K562 (cell line): ENCODE measurements around the gene ATP5PD. TPM values are rescaled to one million over a fixed set of nuclear protein-coding genes. Genes with fewer than 3 reads are reported as not detected.
A peak's percentile ranks its signal among the peaks of the same experiment; 100 is the strongest.

ENCODE experiments used
- ARID1B ChIP-seq: fragments of 450-650 bp; IDR thresholded peaks from 2 replicates; pipeline ENCODE4 v1.6.1; 2016; ENCODE audit warnings: antibody characterized with exemption, mild to moderate bottlenecking, inconsistent platforms
- EP400 ChIP-seq: fragments of 450-650 bp; IDR thresholded peaks from 2 replicates; pipeline ENCODE4 v1.6.1; 2017; ENCODE audit warnings: antibody characterized with exemption, mild to moderate bottlenecking, moderate library complexity
- JUND ChIP-seq, 2 experiments: IDR thresholded peaks; 2 replicates in 1 of 2; 3 replicates in 1 of 2; pipeline ENCODE4 v1.6.1; 2011; ENCODE audit warnings: borderline replicate concordance in 2 of 2, low read depth in 2 of 2, low read length in 2 of 2, improper control_type of control experiment in 1 of 2, missing biosample characterization in 1 of 2, missing genetic modification characterization in 1 of 2, missing genetic modification reagents in 1 of 2
- NR2C2 ChIP-seq, 2 experiments: fragments of 200-800 bp in 1 of 2; sonication (Bioruptor generic) in 1 of 2; sonication (generic) in 1 of 2; formaldehyde crosslinking in 1 of 2; IDR thresholded peaks; 2 replicates each; pipeline versions ENCODE4 v1.6.1 to v1.8.0; 2016 to 2022; ENCODE audit warnings: mild to moderate bottlenecking in 1 of 2, missing compliant biosample characterization in 1 of 2, missing genetic modification characterization in 1 of 2, missing genetic modification reagents in 1 of 2
- U2AF1 ChIP-seq: fragments of 200-400 bp; formaldehyde crosslinking; optimal IDR thresholded peaks from 2 replicates; pipeline ENCODE3; 2017; ENCODE audit warnings: mild to moderate bottlenecking, low read depth, low read length, moderate library complexity
- ZNF696 ChIP-seq: fragments of 250-450 bp; sonication (Bioruptor Pico); conservative IDR thresholded peaks from 2 replicates; pipeline ENCODE4 v1.4.0; 2020; ENCODE audit warnings: mild to moderate bottlenecking, moderate library complexity
- polyA plus RNA-seq, 8 experiments: library from polyadenylated mRNA; depleted of rRNA in 4 of 8; stranded (reverse) in 5 of 8; unstranded in 3 of 8; fragments of >200 nt; fragmentation: Nextera tagmentation in 2 of 8; fragmentation: Illumina TruSeq in 1 of 8; extraction: Ambion mirVana in 2 of 8; extraction: Trizol in 1 of 8; gene quantifications; 2 replicates each; pipeline versions ENCODE4 v1.2.1 to v1.2.3, GENCODE V29; 2011 to 2014; ENCODE audit warnings: inconsistent platforms in 1 of 8, missing spikeins in 1 of 8
- total RNA-seq, 7 experiments: library from RNA; depleted of rRNA in 6 of 7; stranded (reverse); fragments of >200 nt in 6 of 7; fragmentation: Illumina TruSeq in 2 of 7; extraction: Trizol in 2 of 7; gene quantifications; 2 replicates each; pipeline versions ENCODE4 v1.2.1 to v1.2.3, GENCODE V29; 2011 to 2021; ENCODE audit warnings: low replicate concordance in 1 of 7
- TF ChIP-seq, protein P1 (sequence below), 2 experiments: fragments of 450-650 bp in 1 of 2; sonication (generic) in 1 of 2; formaldehyde crosslinking in 1 of 2; IDR thresholded peaks in 1 of 2; conservative IDR thresholded peaks in 1 of 2; 2 replicates each; pipeline versions ENCODE4 v1.6.1 to v1.8.1; 2016 to 2023; ENCODE audit warnings: mild to moderate bottlenecking in 2 of 2, moderate library complexity in 2 of 2, inconsistent platforms in 1 of 2, missing genetic modification reagents in 1 of 2
- TF ChIP-seq, protein P2 (sequence below): fragments of 450-650 bp; IDR thresholded peaks from 2 replicates; pipeline ENCODE4 v1.6.1; 2017; ENCODE audit warnings: antibody characterized with exemption, mild to moderate bottlenecking
- TF ChIP-seq, protein P3 (sequence below): IDR thresholded peaks from 2 replicates; pipeline ENCODE4 v1.6.1; 2016; ENCODE audit warnings: missing genetic modification characterization, missing compliant biosample characterization
- TF ChIP-seq, protein P4 (sequence below): fragments of 250-450 bp; sonication (Bioruptor Pico); IDR thresholded peaks from 2 replicates; pipeline ENCODE4 v1.5.0; 2021
- TF ChIP-seq, protein P5 (sequence below): fragments of 450-650 bp; IDR thresholded peaks from 2 replicates; pipeline ENCODE4 v1.6.1; 2018; ENCODE audit not compliant: partially characterized antibody

Gene ATP5PD
- total and polyA plus RNA-seq, 9 of the 15 experiments (the other 6 are each of a cell fraction or from before 2014, with no cell fraction given) = 271 to 828 (median 432) TPM

DNA sequence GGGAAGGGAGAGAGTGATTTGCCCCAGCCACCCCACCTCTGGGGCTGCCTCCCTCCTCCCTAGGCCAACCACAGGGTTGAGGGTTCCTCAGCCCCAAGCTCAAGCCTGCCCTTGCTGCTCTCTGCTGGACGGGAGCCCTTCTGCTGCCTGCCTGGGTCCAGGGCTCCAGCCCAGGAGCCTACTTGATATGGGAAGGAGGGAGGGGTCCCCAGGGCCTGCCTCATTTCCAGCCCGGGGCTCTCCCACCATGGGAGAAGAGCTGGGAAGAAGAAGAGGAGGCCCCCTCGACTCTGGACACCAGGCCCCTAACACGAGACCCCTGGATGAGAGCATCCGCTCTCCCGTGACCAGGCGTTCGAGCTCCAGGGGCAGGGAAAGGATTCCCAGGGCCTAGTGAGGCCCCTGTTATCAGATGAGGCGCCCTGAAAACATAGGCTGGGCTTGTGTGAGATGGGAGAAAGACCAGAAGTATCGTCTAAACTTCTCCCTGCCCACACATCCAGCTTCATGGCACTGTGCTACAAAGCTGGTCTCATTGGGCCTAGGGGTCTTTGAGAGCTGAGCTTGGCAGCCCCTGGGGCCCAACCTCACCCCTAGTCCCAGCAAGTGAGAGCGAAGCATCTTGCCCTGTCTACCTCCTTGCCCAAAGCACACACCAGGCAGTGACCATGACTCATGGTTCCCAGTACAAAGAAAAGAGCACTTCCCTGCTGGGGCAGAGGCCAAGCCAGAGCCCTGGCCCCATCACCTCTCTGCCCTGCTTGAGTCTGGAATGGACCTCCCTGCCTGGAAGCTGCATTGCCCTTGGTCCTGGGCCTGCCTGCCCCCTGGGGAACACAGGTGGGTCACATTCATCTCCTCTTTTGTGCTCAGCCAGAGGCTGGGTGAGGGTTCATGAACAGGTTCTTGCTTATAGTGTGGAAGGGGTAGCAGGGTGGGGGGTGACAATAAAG, 42.0 kb upstream of the ATP5PD start (continued):
- TF ChIP-seq, protein P1, sequence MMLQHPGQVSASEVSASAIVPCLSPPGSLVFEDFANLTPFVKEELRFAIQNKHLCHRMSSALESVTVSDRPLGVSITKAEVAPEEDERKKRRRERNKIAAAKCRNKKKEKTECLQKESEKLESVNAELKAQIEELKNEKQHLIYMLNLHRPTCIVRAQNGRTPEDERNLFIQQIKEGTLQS (IDR thresholded peaks at IDR 0.05) = peak; percentile 75
- TF ChIP-seq, protein P1 (CRISPR knock-in tag; conservative IDR thresholded peaks at IDR 0.05) = no peak
- TF ChIP-seq, protein P2, sequence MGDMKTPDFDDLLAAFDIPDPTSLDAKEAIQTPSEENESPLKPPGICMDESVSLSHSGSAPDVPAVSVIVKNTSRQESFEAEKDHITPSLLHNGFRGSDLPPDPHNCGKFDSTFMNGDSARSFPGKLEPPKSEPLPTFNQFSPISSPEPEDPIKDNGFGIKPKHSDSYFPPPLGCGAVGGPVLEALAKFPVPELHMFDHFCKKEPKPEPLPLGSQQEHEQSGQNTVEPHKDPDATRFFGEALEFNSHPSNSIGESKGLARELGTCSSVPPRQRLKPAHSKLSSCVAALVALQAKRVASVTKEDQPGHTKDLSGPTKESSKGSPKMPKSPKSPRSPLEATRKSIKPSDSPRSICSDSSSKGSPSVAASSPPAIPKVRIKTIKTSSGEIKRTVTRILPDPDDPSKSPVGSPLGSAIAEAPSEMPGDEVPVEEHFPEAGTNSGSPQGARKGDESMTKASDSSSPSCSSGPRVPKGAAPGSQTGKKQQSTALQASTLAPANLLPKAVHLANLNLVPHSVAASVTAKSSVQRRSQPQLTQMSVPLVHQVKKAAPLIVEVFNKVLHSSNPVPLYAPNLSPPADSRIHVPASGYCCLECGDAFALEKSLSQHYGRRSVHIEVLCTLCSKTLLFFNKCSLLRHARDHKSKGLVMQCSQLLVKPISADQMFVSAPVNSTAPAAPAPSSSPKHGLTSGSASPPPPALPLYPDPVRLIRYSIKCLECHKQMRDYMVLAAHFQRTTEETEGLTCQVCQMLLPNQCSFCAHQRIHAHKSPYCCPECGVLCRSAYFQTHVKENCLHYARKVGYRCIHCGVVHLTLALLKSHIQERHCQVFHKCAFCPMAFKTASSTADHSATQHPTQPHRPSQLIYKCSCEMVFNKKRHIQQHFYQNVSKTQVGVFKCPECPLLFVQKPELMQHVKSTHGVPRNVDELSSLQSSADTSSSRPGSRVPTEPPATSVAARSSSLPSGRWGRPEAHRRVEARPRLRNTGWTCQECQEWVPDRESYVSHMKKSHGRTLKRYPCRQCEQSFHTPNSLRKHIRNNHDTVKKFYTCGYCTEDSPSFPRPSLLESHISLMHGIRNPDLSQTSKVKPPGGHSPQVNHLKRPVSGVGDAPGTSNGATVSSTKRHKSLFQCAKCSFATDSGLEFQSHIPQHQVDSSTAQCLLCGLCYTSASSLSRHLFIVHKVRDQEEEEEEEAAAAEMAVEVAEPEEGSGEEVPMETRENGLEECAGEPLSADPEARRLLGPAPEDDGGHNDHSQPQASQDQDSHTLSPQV = peak; percentile 53
- TF ChIP-seq EP400 (no peak), ZNF696 (CRISPR knock-in tag) (no peak), JUND (IDR thresholded peaks at IDR 0.05; ENCODE audit: borderline replicate concordance, low read depth, low read length) (0 out of 2 replicates have a peak, but pooled peaks have one; percentile 39), JUND (tag; IDR thresholded peaks at IDR 0.05; ENCODE audit: borderline replicate concordance, low read depth, low read length) (no peak; the same call in 2 of the 3 replicates), NR2C2 (CRISPR knock-in tag; IDR thresholded peaks at IDR 0.05) (no peak), NR2C2 (tag; IDR thresholded peaks at IDR 0.05) (peak; percentile 34; the same call in 1 of the 2 replicates), ARID1B (no peak), U2AF1 (no peak)
- TF ChIP-seq, protein P3, sequence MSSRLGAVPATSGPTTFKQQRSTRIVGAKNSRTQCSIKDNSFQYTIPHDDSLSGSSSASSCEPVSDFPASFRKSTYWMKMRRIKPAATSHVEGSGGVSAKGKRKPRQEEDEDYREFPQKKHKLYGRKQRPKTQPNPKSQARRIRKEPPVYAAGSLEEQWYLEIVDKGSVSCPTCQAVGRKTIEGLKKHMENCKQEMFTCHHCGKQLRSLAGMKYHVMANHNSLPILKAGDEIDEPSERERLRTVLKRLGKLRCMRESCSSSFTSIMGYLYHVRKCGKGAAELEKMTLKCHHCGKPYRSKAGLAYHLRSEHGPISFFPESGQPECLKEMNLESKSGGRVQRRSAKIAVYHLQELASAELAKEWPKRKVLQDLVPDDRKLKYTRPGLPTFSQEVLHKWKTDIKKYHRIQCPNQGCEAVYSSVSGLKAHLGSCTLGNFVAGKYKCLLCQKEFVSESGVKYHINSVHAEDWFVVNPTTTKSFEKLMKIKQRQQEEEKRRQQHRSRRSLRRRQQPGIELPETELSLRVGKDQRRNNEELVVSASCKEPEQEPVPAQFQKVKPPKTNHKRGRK (tag) = no peak
- TF ChIP-seq, protein P4, sequence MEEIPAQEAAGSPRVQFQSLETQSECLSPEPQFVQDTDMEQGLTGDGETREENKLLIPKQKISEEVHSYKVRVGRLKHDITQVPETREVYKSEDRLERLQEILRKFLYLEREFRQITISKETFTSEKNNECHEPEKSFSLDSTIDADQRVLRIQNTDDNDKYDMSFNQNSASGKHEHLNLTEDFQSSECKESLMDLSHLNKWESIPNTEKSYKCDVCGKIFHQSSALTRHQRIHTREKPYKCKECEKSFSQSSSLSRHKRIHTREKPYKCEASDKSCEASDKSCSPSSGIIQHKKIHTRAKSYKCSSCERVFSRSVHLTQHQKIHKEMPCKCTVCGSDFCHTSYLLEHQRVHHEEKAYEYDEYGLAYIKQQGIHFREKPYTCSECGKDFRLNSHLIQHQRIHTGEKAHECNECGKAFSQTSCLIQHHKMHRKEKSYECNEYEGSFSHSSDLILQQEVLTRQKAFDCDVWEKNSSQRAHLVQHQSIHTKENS (CRISPR knock-in tag) = no peak
- TF ChIP-seq, protein P5, sequence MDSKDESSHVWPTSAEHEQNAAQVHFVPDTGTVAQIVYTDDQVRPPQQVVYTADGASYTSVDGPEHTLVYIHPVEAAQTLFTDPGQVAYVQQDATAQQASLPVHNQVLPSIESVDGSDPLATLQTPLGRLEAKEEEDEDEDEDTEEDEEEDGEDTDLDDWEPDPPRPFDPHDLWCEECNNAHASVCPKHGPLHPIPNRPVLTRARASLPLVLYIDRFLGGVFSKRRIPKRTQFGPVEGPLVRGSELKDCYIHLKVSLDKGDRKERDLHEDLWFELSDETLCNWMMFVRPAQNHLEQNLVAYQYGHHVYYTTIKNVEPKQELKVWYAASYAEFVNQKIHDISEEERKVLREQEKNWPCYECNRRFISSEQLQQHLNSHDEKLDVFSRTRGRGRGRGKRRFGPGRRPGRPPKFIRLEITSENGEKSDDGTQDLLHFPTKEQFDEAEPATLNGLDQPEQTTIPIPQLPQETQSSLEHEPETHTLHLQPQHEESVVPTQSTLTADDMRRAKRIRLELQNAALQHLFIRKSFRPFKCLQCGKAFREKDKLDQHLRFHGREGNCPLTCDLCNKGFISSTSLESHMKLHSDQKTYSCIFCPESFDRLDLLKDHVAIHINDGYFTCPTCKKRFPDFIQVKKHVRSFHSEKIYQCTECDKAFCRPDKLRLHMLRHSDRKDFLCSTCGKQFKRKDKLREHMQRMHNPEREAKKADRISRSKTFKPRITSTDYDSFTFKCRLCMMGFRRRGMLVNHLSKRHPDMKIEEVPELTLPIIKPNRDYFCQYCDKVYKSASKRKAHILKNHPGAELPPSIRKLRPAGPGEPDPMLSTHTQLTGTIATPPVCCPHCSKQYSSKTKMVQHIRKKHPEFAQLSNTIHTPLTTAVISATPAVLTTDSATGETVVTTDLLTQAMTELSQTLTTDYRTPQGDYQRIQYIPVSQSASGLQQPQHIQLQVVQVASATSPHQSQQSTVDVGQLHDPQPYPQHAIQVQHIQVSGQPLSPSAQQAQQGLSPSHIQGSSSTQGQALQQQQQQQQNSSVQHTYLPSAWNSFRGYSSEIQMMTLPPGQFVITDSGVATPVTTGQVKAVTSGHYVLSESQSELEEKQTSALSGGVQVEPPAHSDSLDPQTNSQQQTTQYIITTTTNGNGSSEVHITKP = peak; percentile 70
